ENCODE results near the gene PEX26.
"Not testable (repeated sequence)": the region's sequence is repeated elsewhere in the genome, so short reads cannot be mapped to it uniquely, and the experiment has no call there.

The PEX26 gene

DNA sequence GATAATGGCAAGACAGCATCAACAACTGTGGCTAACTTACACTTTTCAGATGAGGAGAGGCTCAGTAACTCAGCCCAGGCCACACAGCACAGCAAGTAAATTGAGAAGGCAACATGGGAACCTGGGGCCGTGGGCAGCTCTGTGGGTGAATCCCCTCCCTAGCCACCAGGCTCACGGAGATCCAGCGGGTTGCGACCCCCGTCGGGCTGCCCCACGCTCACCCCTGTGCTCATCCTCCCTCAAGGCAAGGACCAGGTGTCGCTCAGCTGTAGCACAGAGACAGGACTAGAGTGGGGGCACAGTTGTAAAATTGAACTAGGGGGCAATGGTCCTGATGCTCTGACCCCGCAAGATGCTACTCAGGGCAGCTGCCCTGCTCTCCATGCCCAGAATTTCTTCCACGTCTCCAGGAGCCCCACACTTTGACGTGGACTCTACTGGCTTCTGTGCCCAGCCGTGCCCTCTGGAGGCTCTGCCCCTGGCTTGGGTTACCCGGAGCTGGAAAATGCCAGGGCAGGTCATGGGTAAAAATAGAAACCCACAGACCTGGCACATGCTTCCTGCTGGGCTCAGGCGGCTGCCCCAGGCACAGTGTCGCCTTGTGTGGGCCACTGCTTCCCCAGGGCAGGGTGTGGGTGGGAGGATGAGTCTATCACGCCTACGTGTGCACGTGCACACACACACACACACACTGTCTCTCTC, 41.8 kb downstream of the PEX26 start:
- no peak for DNase-seq (ENCODE audit: low read depth)

DNA sequence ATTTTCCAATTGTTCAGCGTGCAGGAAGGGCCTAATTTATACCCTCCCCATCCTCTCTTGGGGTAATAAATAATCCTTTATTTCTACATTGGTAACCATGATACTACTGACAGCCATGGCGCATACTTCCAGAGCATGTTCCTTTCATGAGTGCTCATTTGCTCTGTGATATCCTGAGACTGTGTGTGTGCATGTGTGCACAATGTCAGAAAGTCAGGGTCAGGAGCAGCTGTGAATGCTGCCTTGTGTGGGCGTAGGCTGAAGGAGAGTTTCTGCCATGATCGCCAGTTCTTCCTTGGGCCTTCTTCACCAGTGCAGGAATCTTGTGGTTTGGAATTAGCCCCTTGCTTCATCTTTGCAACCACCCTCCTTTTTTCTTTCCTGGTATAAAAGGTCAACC, 43.1 kb downstream of the PEX26 start:
- no peak for DNase-seq (ENCODE audit: low read depth)

DNA sequence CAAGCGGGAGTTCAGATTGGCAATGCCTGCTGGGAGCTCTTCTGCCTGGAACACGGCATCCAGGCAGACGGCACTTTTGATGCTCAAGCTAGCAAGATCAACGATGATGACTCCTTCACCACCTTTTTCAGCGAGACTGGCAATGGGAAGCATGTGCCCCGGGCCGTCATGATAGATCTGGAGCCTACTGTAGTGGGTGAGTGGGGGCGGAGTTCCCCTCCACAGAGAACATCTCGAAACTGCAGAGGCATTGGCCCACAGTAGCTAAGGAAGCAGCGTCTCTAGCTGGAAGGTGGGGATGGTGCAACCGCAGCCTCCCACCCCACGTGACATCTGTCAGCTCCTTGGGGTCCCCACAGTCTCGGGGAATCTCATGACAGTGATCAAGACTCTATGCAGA, 43.7 kb downstream of the PEX26 start:
- DNase-seq (ENCODE audit: low read depth) = no peak

DNA sequence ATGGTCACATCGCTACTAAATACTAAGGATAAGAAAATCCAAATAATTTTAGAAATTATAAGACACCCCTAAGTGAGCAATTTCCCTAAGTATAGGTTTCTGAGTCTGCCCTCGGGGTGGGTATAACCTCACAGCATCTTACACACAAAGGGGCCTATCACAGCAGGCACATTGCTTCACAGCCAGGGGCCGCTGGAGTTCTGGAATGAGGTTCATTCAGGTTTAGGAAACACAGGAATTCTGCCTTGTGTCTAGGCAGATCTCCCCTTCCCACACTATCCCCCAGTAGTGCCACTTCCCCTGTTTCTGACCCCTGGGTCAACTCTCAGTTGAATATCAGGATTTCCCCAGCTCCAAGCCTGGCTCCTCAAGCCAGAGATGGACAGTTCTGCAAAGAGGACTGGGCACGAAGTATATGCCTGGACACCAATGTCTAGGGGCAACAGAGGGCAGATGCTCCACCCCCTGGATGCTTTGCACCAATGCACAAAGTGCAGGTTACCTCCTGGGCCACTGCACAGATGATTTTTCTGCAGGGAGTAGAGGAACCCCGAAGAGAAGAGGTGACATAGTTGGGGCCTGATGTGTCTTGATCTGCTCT, 44.3 kb downstream of the PEX26 start:
- no peak for DNase-seq (ENCODE audit: low read depth)

DNA sequence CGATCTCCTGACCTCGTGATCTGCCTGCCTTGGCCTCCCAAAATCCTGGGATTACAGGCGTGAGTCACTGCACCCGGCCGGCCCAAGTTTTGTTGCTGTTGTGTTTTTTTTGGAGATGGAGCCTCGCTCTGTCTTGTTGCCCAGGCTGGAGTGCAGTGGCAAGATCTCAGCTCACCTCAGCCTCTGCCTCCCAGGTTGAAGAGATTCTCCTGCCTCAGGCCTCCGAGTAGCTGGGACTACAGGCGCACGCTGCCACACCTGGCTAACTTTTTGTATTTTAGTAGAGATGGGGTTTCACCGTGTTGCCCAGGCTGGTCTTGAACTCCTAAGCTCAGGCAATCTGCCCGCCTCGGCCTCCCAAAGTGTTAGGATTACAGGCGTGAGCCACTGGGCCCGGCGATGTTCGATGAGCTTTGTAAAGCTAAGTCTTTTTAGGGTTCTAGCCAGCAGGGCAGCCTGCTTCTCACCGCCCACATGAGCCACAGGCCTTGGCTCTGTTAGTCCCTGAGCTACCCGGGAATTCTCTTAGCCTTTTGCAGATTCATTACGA, 45.8 kb downstream of the PEX26 start:
- not testable (repeated sequence) for DNase-seq (ENCODE audit: low read depth)

DNA sequence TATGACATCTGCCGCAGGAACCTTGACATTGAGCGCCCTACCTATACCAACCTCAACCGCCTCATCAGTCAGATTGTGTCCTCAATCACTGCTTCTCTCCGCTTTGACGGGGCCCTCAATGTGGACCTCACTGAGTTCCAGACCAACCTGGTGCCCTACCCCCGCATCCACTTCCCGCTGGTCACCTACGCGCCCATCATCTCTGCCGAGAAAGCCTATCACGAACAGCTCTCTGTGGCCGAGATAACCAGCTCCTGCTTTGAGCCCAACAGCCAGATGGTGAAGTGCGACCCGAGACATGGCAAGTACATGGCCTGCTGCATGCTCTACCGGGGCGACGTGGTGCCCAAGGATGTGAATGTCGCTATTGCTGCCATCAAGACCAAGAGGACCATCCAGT, 48.8 kb downstream of the PEX26 start:
- DNase-seq (ENCODE audit: low read depth) = no peak

DNA sequence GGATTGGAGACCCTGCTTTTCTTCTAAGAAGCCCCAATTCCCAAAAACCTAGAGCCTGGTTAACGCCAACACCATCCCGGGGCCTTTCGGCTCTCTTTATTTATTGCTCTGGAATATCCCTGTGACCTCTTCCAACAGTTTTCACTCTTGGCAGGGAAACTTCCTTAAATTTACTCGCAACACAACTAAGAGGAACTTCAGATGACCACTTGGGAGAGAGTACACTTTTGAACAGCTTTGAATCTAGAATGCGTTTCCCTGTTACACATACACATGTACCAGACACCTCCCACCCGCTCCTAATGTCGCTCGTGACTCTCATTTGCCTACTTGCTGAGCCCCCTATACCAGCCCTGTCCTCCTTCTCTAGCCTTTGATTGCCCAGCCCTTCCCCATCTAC, 52.2 kb downstream of the PEX26 start:
- no peak for DNase-seq (ENCODE audit: low read depth)

DNA sequence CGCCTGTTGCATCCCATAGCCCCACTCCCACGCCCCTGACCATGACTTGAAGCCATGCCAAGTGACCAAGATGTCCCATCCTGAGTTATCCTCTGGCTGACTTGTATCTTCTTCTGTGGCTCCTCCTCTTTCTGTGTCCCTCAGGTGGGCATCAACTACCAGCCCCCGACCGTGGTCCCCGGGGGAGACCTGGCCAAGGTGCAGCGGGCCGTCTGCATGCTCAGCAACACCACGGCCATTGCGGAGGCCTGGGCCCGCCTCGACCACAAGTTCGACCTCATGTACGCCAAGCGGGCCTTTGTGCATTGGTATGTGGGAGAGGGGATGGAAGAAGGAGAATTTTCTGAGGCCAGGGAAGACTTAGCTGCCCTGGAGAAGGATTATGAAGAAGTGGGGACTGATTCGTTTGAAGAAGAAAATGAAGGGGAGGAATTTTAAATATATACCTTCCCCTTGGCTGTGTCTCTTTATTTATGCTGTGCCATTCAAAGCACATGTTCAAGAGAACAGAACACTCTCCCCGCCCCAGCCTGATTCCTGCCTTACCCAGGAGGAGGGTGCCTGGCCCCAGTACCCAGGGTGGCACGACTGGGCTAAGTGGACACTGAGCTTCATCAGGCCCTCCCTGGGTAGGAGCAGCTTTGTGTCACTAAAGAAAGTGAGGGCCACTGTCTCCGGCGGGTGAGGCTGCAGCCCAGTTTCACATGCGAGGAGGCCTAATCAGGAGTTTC, 53.1 kb downstream of the PEX26 start:
- no peak for DNase-seq (ENCODE audit: low read depth)

DNA sequence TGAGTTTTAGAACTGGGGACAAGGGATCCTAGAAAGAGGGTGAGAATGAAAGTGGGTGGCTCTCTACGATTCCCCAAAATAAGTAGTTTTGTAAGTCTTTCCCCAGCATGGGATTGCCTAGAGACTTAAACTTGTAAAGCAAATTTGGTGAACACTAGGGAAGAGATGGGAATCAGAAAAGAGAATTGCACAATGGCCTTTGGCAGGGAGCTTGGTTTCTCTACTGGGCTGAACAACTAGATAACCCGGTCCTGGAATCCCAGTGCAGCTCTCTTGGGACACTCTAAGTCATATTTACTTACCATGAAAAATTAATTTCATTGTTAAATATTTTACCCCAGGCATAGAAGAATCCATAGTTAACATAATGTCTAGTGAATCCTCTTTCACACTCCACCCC, 55.7 kb downstream of the PEX26 start:
- DNase-seq (ENCODE audit: low read depth) = no peak

DNA sequence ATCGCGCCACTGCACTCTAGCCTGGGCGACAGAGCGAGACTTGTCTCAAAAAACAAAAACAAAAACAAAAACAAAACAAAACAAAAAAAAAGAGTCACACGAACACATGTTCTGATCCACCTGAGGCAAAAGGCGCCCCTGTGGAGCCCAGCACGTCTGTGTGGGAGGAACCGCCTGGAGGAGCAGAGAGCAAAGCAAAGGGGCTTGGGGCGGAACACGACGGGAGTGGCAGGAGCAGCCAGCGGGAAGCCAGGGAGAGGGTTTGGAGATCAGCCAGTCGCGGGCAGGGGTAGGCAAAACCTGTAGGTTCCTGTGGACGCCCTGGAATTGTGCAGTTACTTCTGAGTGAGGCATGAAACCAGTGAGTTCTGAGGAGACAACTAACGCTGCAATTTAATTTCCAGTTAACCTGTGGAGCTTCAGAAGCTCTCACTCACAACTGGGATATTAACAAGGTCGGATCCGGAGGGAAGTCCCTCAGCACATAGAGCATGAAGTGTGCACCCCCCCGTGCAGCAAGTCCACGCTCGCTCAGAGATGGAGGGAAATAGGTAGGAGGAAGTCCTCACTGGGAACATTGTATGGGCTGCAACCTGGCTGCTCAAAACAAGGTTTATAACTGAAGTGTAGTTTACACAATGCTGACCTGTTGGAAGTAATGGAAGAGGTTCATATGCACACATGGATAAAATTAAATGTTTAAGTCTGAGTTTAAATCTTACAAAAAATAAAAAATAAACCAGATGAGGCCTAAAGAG, 59.0 kb downstream of the PEX26 start:
- DNase-seq (ENCODE audit: low read depth) = no peak

DNA sequence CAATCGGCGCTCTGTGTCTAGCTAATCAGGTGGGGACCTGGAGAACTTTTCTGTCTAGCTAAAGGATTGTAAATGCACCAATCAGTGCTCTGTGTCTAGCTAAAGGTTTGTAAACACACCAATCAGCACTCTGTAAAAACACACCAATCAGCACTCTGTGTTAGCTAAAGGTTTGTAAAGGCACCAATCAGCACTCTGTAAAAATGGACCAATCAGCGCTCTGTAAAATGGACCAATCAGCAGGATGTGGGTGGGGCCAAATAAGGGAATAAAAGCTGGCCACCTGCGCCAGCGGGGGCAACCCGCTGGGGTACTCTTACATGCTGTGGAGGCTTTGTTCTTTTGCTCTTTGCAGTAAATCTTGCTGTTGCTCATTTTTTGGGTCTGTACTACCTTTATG, 63.2 kb downstream of the PEX26 start:
- not testable (repeated sequence) for DNase-seq (ENCODE audit: low read depth)

DNA sequence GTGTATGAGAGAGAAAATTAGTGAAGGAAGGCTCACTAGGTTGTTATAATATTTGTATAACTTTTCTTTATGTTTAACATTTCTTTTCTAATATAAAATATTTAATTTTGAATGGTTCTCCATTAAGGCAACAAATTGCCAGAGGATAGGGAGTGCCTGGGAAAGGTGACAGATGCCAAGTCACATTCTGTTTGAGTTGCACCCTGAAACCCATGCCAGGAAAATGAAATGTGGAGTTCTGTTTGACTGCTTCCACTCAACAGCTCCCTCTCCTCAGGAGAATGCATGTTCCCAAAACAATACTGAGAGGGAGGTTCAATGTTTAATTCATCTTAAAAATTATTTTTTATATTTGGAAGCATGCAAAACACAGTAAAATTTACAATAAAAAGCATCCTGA, 66.3 kb downstream of the PEX26 start:
- DNase-seq (ENCODE audit: low read depth) = no peak

DNA sequence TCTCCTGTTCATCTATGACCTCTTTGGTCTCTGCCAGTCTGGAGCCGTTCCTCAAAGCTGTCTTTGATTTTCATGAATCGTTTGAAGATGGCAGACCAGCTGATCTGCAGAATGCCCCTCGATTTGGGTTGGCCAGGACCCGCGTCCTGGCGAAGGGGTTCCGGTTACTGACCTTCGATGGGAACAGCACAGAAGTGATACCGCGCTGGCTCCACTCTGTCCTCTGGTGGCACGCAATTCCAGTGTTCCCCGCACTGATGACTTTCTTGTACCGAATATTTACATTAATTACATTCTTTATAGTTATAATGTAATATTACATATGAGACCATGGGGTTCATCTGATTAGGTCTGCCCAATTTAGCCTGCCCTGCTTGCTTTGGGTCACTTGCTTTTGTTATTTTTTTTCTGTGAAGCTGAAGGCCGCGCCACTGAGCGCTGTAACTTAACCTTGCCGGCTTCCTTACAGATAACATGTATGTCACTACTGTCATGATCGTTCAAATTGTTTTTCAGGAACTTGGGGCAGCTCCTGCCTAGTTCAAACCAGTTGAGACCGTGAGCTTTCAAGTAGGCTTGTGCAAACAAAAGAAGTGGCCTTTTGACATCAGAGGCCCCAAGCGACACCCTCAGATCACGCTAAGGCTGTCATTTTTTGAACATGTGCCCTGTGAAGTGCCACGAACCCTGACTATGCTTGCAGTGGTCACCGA, 68.0 kb downstream of the PEX26 start:
- DNase-seq (ENCODE audit: low read depth) = no peak

DNA sequence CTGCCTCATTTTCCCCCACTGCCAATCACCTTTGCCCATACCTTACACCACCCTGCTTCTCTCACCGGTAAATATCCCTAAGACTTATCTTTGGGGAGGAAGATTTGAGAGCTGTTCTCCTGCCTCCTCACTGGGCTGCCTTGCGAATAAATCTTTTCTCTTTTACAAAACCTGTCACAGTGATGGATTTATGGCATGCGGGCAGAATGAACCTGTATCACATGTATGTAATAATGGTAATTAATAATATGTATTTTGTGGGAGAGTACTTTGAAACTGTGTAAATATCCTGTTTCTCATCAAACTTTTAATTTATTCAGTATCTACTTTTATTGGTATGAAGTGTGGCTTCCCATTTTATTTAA, 68.6 kb downstream of the PEX26 start:
- DNase-seq (ENCODE audit: low read depth) = no peak

DNA sequence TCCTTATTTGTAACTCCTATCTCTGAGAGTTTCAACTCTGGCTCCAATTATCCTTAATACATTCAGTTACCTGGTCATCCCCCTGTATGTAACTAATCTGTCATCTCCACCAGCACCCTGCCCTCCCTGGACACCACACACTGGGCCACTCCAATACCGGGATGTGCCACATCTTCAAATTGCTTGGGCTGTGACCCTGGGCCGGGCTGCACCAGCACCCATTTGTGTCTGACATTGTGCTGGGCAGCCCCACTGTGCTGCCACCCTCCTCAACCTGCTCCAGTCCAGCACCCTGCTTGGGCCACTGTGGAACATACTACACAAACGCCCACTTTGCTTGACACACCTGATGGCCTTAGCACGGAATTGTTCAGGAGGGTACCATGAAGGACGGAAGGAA, 70.0 kb downstream of the PEX26 start:
- DNase-seq (ENCODE audit: low read depth) = no peak

DNA sequence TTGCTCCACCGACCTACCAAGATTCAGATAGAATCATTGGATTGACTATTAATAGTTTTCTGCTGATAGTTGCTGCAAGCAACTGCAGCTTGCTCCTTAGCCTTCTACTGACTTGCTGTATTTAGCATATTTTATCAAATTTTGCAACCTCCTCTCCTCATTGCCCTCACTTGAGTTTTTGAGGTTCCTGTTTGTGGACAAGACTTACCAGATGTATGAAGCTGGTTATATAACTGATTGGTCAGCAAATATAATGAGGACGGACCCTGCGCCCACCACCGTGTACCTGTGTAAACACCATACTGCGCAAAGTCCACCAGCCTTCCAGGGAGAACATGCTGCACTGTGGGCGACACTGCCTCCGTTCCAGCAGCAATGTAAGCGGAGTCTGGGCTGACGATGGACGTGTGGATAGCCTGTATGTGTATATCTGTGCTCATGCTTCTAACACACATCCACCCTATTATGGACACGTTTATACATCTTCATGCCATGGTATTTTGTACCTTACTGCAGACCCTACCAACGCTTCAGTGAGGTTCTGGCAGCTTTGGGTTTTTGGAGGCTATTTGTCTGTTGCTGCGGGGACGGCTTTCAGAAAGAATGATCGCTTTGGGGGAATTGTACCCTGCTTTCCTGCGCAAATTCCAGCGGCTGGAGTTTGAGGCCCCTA, 70.6 kb downstream of the PEX26 start:
- no peak for DNase-seq (ENCODE audit: low read depth)

DNA sequence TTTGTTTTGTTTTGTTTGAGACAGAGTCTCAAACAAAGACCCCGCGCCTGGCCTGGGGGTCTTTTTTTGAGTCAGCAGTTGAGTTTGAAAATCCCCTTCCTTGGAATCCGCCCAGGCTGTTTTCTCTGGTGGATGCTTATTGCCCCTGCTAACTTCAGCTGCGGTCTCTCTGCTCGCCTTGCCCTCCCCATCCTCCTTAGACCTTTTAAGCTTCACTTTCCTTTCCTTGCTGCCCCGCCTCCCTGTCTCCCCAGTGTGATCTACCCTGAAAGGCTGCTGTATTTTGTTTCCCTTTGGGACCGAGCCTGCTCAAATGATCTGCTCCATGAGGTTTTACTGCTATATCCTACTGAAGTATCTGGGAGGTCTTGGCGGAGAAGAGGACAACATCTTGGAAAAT, 74.7 kb downstream of the PEX26 start:
- no peak for DNase-seq (ENCODE audit: low read depth)

DNA sequence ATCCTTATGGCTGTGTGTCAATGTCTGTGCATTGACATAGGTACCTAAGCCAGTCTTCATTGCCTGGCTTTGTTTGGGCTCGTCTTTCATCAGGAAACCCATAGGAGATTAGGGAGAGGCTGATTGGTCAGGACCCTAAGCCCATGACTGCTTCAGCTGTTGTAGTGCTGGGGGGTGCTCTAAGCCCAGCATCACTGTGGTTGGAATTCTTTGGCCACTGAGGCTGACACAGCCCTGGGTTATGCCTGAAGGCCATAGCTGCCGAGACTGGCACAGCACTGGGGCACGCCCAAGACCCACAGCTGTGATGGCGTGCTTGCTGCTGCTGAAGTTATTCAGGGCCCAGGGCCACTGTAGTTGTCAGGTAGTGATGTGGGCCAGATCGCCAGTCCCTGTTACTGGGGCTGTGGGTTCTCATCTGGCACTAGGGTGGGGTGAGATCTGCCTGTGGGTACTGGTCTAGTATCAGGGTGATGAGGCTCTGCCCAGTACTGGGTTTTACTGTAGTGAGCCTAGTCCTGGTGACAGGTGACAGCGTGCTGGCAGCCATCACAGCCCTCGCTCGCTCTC, 77.1 kb downstream of the PEX26 start:
- no peak for DNase-seq (ENCODE audit: low read depth)

Data from HS-27A (cell line).